SU-DHL-6 (cell line): Measurements from ENCODE around the gene TCL1A.

Source experiments
- H2AFZ ChIP-seq: fragments of 200-600 bp; sonication (generic); 2 replicates; pipeline ENCODE4 v1.6.1; 2014; ENCODE audit warnings: low read depth, mild to moderate bottlenecking, moderate library complexity, mixed read lengths, antibody characterized with exemption, low read length; ENCODE audit not compliant: severe bottlenecking
- H3F3A ChIP-seq: fragments of 200-600 bp; shearing (Covaris generic); 2 replicates; pipeline ENCODE4 v1.6.0; 2016; ENCODE audit warnings: antibody characterized with exemption, mild to moderate bottlenecking; ENCODE audit not compliant: insufficient read depth
- H3K27ac ChIP-seq: fragments of 200-600 bp; sonication (generic); 2 replicates; pipeline ENCODE4 v1.5.1; 2016; ENCODE audit warnings: low read depth, mild to moderate bottlenecking, low read length, moderate library complexity, mixed read lengths
- H3K27me3 ChIP-seq: fragments of 200-600 bp; sonication (generic), shearing (Covaris generic); 2 replicates; pipeline ENCODE4 v1.6.0; 2014; ENCODE audit warnings: mild to moderate bottlenecking, low read length
- H3K36me3 ChIP-seq: fragments of 200-600 bp; sonication (generic); 2 replicates; pipeline ENCODE4 v1.6.1; 2014; ENCODE audit warnings: mild to moderate bottlenecking, low read length, mixed read lengths
- H3K4me2 ChIP-seq: fragments of 300-600, 200-600 bp; shearing (Covaris generic), sonication (generic); 2 replicates; pipeline ENCODE4 v1.6.0; 2014; ENCODE audit warnings: low read length, low read depth, mild to moderate bottlenecking; ENCODE audit not compliant: poor library complexity, severe bottlenecking
- H3K4me3 ChIP-seq: fragments of 200-600 bp; sonication (generic); 2 replicates; pipeline ENCODE4 v1.5.1; 2014; ENCODE audit warnings: antibody characterized with exemption, low read length, mild to moderate bottlenecking, mixed read lengths; ENCODE audit not compliant: insufficient read depth, poor library complexity, severe bottlenecking
- H3K79me2 ChIP-seq: fragments of 200-600 bp; sonication (generic); 2 replicates; pipeline ENCODE4 v1.6.1; 2014; ENCODE audit warnings: mild to moderate bottlenecking, low read length, moderate library complexity; ENCODE audit not compliant: insufficient read depth
- H3K9ac ChIP-seq: fragments of 200-600 bp; sonication (generic); 2 replicates; pipeline ENCODE4 v1.7.0; 2014; ENCODE audit warnings: mild to moderate bottlenecking, low read length
- H3K9me2 ChIP-seq: fragments of 200-600 bp; sonication (generic); replicated peaks from 2 replicates; pipeline ENCODE4 v1.6.1; 2014; ENCODE audit warnings: low read length; ENCODE audit not compliant: insufficient read depth
- H3K9me3 ChIP-seq: fragments of 200-600 bp; sonication (generic); 2 replicates; pipeline ENCODE4 v1.6.1; 2014; ENCODE audit warnings: low read length, mixed read lengths; ENCODE audit not compliant: insufficient read depth
- H4K20me1 ChIP-seq: fragments of 200-600 bp; sonication (generic); 2 replicates; pipeline ENCODE4 v1.6.1; 2014; ENCODE audit warnings: low read depth, mild to moderate bottlenecking, antibody characterized with exemption, low read length, moderate library complexity, mixed read lengths
- EZH2phosphoT487 ChIP-seq: fragments of 200-600 bp; sonication (generic), shearing (Covaris generic); conservative IDR thresholded peaks from 2 replicates; pipeline ENCODE4 v1.6.1; 2018; ENCODE audit warnings: mild to moderate bottlenecking, antibody characterized with exemption, low read length, moderate library complexity, mixed read lengths
- TF ChIP-seq, protein P1 (sequence below): fragments of 200-600 bp; sonication (generic); IDR thresholded peaks from one replicate; pipeline ENCODE4 v1.5.1; 2017; ENCODE audit warnings: antibody characterized with exemption, mild to moderate bottlenecking, low read length, moderate library complexity; ENCODE audit not compliant: insufficient read depth, poor library complexity, severe bottlenecking

The TCL1A gene

DNA sequence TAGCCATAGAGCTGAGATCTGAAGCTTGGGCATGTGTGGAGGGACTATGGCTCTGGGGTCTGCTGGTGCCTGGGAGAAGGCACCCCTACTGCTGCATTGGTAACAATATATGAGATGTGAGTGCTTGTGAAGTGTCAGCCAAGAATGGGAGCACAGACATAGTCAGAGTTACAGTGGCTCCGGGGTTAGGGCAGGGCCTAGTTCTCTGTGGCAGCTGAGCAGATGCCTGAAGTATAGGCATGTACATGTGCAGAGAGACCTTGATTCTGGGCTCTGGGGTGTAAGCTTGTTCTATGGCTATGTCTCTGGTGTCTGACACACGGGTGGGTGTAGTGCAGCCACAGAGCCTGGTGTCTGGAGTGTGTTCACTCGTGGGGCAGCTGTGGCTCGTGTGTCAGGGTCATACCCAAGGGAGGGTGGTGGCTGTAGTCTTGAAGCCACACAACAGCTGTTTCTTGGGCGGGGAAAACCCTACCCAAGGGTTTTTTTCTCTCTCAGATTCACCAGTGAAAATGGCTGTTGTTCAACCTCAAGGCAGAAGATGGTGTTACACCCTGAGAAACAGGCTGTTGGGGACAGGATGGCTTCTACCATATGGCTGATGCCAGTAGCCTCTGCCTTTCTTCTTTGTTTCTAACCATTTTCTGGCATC lies 11.9 kb upstream of the TCL1A start:
- Histone ChIP-seq H3K79me2 (no peaks in the 10 kb centered on the region), H3K27me3 (no peaks in the 10 kb centered on the region), H3K4me2 (no peak overlapping the region), H3K9me2 (no peaks in the 10 kb centered on the region), H3F3A (no peaks in the 10 kb centered on the region), H3K4me3 (no peak overlapping the region), H3K9ac (no peak overlapping the region), H4K20me1 (no peaks in the 10 kb centered on the region), H2AFZ (no peak overlapping the region), H3K9me3 (no peaks in the 10 kb centered on the region), H3K27ac (no peak overlapping the region), H3K36me3 (no peaks in the 10 kb centered on the region)
- TF ChIP-seq EZH2phosphoT487: no peak
- TF ChIP-seq, protein P1, sequence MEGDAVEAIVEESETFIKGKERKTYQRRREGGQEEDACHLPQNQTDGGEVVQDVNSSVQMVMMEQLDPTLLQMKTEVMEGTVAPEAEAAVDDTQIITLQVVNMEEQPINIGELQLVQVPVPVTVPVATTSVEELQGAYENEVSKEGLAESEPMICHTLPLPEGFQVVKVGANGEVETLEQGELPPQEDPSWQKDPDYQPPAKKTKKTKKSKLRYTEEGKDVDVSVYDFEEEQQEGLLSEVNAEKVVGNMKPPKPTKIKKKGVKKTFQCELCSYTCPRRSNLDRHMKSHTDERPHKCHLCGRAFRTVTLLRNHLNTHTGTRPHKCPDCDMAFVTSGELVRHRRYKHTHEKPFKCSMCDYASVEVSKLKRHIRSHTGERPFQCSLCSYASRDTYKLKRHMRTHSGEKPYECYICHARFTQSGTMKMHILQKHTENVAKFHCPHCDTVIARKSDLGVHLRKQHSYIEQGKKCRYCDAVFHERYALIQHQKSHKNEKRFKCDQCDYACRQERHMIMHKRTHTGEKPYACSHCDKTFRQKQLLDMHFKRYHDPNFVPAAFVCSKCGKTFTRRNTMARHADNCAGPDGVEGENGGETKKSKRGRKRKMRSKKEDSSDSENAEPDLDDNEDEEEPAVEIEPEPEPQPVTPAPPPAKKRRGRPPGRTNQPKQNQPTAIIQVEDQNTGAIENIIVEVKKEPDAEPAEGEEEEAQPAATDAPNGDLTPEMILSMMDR: no peak

- Histone ChIP-seq H2AFZ (no peak overlapping the region), H3K9me2 (no peaks in the 10 kb centered on the region), H3K4me2 (no peak overlapping the region), H3K4me3 (no peak overlapping the region), H3K27ac (no peak overlapping the region), H3K9me3 (no peaks in the 10 kb centered on the region), H3K36me3 (no peaks in the 10 kb centered on the region), H3K79me2 (no peaks in the 10 kb centered on the region), H3K9ac (no peak overlapping the region), H3K27me3 (no peaks in the 10 kb centered on the region), H3F3A (no peaks in the 10 kb centered on the region), H4K20me1 (no peaks in the 10 kb centered on the region)
- TF ChIP-seq, protein P1: no peak
- TF ChIP-seq EZH2phosphoT487: no peak
Observed at GRCh38 chr14:95722525-95723190, 8.7 kb upstream of the TCL1A start.

DNA sequence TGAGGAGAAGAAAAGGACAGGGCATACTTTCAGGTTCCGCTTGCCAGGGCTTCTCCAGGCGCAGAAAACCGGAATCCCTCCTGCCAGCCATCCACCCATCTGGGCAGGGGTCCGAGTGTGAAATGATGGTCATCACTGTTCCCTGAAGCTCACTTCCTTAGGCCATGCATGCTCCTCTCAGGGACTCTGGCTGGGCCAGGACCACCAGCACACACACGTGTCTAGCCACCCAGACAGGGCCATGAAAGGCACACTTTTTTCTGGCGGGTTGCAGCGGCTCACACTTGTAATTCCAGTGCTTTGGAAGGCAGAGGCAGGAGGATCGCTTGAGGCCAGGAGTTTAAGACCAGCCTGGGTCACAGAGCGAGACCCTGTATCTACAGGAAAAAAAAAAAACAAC lies 1.5 kb downstream of the TCL1A start:
- TF ChIP-seq, protein P1: no peak
- no peak for TF ChIP-seq EZH2phosphoT487
- Histone ChIP-seq H3K4me3 (peak overlapping the region; percentile 97), H3K79me2 (peaks cover 20% of the 10 kb centered on the region), H3K4me2 (peak overlapping the region; percentile 100), H2AFZ (no peak overlapping the region), H3K9ac (peak overlapping the region; percentile 98), H3K9me3 (no peaks in the 10 kb centered on the region), H3K27me3 (no peaks in the 10 kb centered on the region), H3F3A (peaks cover 12% of the 10 kb centered on the region), H3K27ac (peak overlapping the region; percentile 80), H4K20me1 (no peaks in the 10 kb centered on the region), H3K36me3 (no peaks in the 10 kb centered on the region), H3K9me2 (no peaks in the 10 kb centered on the region)
